Upper lobe of left lung (tissue), 4 donors: ENCODE data around the gene SERPINA5.

Source experiments
- CTCF ChIP-seq, 6 experiments: fragments of 450-650 bp in 4 of 6; fragments of 200-600 bp in 2 of 6; sonication (generic) in 2 of 6; IDR thresholded peaks; one replicate each; pipeline ENCODE4 v1.5.1; 2016 to 2019; ENCODE audit warnings: antibody characterized with exemption in 6 of 6
- POLR2A ChIP-seq, 4 donors: fragments of 450-650 bp; IDR thresholded peaks; one replicate each; pipeline ENCODE4 v1.5.1; 2016 to 2017; ENCODE audit warnings: antibody characterized with exemption in 4 of 4, mild to moderate bottlenecking in 2 of 4
- POLR2AphosphoS5 ChIP-seq, 2 donors: sonication (generic); formaldehyde crosslinking; IDR thresholded peaks; one replicate each; pipeline ENCODE4 v1.5.1; 2017; ENCODE audit warnings: antibody characterized with exemption in 2 of 2

- TF ChIP-seq POLR2A (IDR thresholded peaks at IDR 0.05) (no peak), POLR2AphosphoS5 (IDR thresholded peaks at IDR 0.05) (no peak), CTCF (IDR thresholded peaks at IDR 0.05) (no peak)
Measured at GRCh38 chr14:94612580-94613554, 31.6 kb downstream of the SERPINA5 start.
